GM12801 (cell line): ENCODE data around the gene PLA2R1.

Experiments used
- TF ChIP-seq, protein P1 (sequence below): IDR thresholded peaks from one replicate; pipeline ENCODE4 v1.5.1; 2011; ENCODE audit warnings: control low read depth; ENCODE audit not compliant: insufficient read length; ENCODE audit errors: extremely low read depth

Gene PLA2R1

GRCh38 chr2:159890551-159891266, 171.7 kb downstream of the PLA2R1 start:
- TF ChIP-seq, protein P1, sequence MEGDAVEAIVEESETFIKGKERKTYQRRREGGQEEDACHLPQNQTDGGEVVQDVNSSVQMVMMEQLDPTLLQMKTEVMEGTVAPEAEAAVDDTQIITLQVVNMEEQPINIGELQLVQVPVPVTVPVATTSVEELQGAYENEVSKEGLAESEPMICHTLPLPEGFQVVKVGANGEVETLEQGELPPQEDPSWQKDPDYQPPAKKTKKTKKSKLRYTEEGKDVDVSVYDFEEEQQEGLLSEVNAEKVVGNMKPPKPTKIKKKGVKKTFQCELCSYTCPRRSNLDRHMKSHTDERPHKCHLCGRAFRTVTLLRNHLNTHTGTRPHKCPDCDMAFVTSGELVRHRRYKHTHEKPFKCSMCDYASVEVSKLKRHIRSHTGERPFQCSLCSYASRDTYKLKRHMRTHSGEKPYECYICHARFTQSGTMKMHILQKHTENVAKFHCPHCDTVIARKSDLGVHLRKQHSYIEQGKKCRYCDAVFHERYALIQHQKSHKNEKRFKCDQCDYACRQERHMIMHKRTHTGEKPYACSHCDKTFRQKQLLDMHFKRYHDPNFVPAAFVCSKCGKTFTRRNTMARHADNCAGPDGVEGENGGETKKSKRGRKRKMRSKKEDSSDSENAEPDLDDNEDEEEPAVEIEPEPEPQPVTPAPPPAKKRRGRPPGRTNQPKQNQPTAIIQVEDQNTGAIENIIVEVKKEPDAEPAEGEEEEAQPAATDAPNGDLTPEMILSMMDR: no peak

GRCh38 chr2:159882130-159882745, 180.2 kb downstream of the PLA2R1 start:
- TF ChIP-seq, protein P1: no peak
